Stimulated activated CD8-positive, alpha-beta memory T cell treated with anti-CD3 and anti-CD28 coated beads, Interleukin-12 subunit alpha, Interleukin-12 subunit beta, amount 100 ng/mL, for 24 hours (primary cell): ENCODE results near the gene ZNF277.

Source experiments
- DNase-seq: peaks from one replicate; pipeline ENCODE4 v3.0.0-alpha.2; 2020; ENCODE audit errors: extremely low read depth

The ZNF277 gene

GRCh38 chr7:112184455-112184854, 22.0 kb upstream of the ZNF277 start:
- no peak for DNase-seq

- no peak for DNase-seq
Measured at GRCh38 chr7:112185005-112185834, 21.3 kb upstream of the ZNF277 start.

- no peak for DNase-seq
Measured at GRCh38 chr7:112186300-112186699, 20.2 kb upstream of the ZNF277 start.

- no peak for DNase-seq
Measured at GRCh38 chr7:112188257-112188656, 18.2 kb upstream of the ZNF277 start.

- no peak for DNase-seq
Measured at GRCh38 chr7:112189691-112190090, 16.8 kb upstream of the ZNF277 start.

- no peak for DNase-seq
Measured at GRCh38 chr7:112190120-112190519, 16.4 kb upstream of the ZNF277 start.

- DNase-seq = no peak
Measured at GRCh38 chr7:112192236-112193154, 14.0 kb upstream of the ZNF277 start.

GRCh38 chr7:112193915-112194502, 12.5 kb upstream of the ZNF277 start:
- no peak for DNase-seq

GRCh38 chr7:112195717-112196116, 10.8 kb upstream of the ZNF277 start:
- DNase-seq = no peak

- no peak for DNase-seq
Measured at GRCh38 chr7:112197322-112197721, 9.2 kb upstream of the ZNF277 start.

GRCh38 chr7:112199035-112199655, 7.3 kb upstream of the ZNF277 start:
- DNase-seq = no peak

GRCh38 chr7:112199672-112200071, 6.8 kb upstream of the ZNF277 start:
- no peak for DNase-seq

GRCh38 chr7:112201411-112201810, 5.1 kb upstream of the ZNF277 start:
- DNase-seq = no peak

- DNase-seq = no peak
Measured at GRCh38 chr7:112201839-112202238, 4.7 kb upstream of the ZNF277 start.

- DNase-seq = no peak
Measured at GRCh38 chr7:112202816-112203215, 3.7 kb upstream of the ZNF277 start.

- DNase-seq = no peak
Measured at GRCh38 chr7:112203365-112203739, 3.1 kb upstream of the ZNF277 start.

- DNase-seq = no peak
Measured at GRCh38 chr7:112204499-112205342, 1.8 kb upstream of the ZNF277 start.

- no peak for DNase-seq
Measured at GRCh38 chr7:112205343-112206237, 905 bp upstream of the ZNF277 start.

- DNase-seq = no peak
Measured at GRCh38 chr7:112206991-112207592, 597 bp downstream of the ZNF277 start.

GRCh38 chr7:112207765-112208164, 1.3 kb downstream of the ZNF277 start:
- DNase-seq = no peak
